Natural killer cell (primary cell): ENCODE data around the gene METTL8. TPM values are rescaled to one million over a fixed set of nuclear protein-coding genes. Genes with fewer than 3 reads are reported as not detected.

ENCODE experiments used
- ATAC-seq, 3 donors: fragments of 150-1000 bp in 2 of 3; fragments of 200-7000 bp in 1 of 3; cut with Tn5 transposase; 1 replicate in 1 of 3; 2 replicates in 2 of 3; pipeline ENCODE4 v1.10.0; 2021; ENCODE audit warnings: mild to moderate bottlenecking in 2 of 3, moderate library complexity in 2 of 3
- DNase-seq, 2 donors: peaks; one replicate each; pipeline versions ENCODE4 v3.0.0 to v3.0.0-alpha.2; 2013 to 2021; ENCODE audit warnings: mixed read lengths in 1 of 2
- H3K27ac ChIP-seq: one replicate; pipeline ENCODE4 v1.5.1; 2013; ENCODE audit warnings: mild to moderate bottlenecking, low read length
- H3K27me3 ChIP-seq: one replicate; pipeline ENCODE4 v1.6.1; 2013; ENCODE audit warnings: low read length; ENCODE audit not compliant: control insufficient read depth, insufficient read depth
- H3K36me3 ChIP-seq: one replicate; pipeline ENCODE4 v1.6.1; 2013; ENCODE audit warnings: low read length; ENCODE audit not compliant: control insufficient read depth, insufficient read depth
- H3K4me1 ChIP-seq: one replicate; pipeline ENCODE4 v1.6.1; 2013; ENCODE audit warnings: low read length; ENCODE audit not compliant: control insufficient read depth, insufficient read depth
- H3K4me3 ChIP-seq: one replicate; pipeline ENCODE4 v1.5.1; 2013; ENCODE audit warnings: low read length
- H3K9me3 ChIP-seq: one replicate; pipeline ENCODE4 v1.6.1; 2013; ENCODE audit warnings: low read length; ENCODE audit not compliant: control insufficient read depth, insufficient read depth
- H3K27ac Mint-ChIP-seq, 2 donors: one replicate each; pipeline ENCODE4 v1.8.0; 2022; ENCODE audit warnings: mild to moderate bottlenecking in 2 of 2, mixed read lengths in 2 of 2, moderate library complexity in 1 of 2
- H3K27me3 Mint-ChIP-seq, 2 donors: one replicate each; pipeline ENCODE4 v1.8.0; 2022; ENCODE audit warnings: low read depth in 2 of 2, mixed read lengths in 2 of 2
- H3K36me3 Mint-ChIP-seq: one replicate; pipeline ENCODE4 v1.8.0; 2022; ENCODE audit warnings: mixed read lengths
- H3K4me1 Mint-ChIP-seq, 2 donors: one replicate each; pipeline ENCODE4 v1.8.0; 2022; ENCODE audit warnings: mixed read lengths in 2 of 2
- H3K4me3 Mint-ChIP-seq: one replicate; pipeline ENCODE4 v1.8.0; 2022; ENCODE audit warnings: mild to moderate bottlenecking, moderate library complexity, mixed read lengths
- H3K9me3 Mint-ChIP-seq, 2 donors: one replicate each; pipeline ENCODE4 v1.8.0; 2022; ENCODE audit warnings: mixed read lengths in 2 of 2
- CTCF ChIP-seq: fragments of 200-600 bp; IDR thresholded peaks from one replicate; pipeline ENCODE4 v1.8.0; 2022; ENCODE audit warnings: antibody characterized with exemption
- WGBS: methylation state at CpG from one replicate; pipeline ENCODE4 v1.1.7; 2013; ENCODE audit warnings: missing lambda C conversion rate; ENCODE audit not compliant: insufficient coverage; 5-methylcytosine and 5-hydroxymethylcytosine counted together
- intact Hi-C: fragments of 100-400 bp; cut with micrococcal nuclease; formaldehyde crosslinking; loops from one replicate; pipeline ENCODE4 v1.14.2; 2022
- total RNA-seq, 4 donors: library from RNA; stranded (reverse); fragments of 120-200 nt in 1 of 4; gene quantifications; one replicate each; pipeline versions ENCODE4 v1.2.3 to v1.2.4, GENCODE V29; 2013 to 2022

Gene METTL8
- total RNA-seq, 3 donors from 2014 or later (not counting 1 experiment from before 2014, with no cell fraction given), result 14.3 to 16.7 (median 15.2) TPM

GRCh38 chr2:171367692-171368091, 66.1 kb downstream of the METTL8 start:
- TF ChIP-seq CTCF, result no peak
- Mint-ChIP-seq H3K4me3 (no peak overlapping the region), H3K9me3 (peaks cover 3 to 16% of the 10 kb centered on the region in 2 donors), H3K27ac (no peak overlapping the region), H3K36me3 (peaks cover 19% of the 10 kb centered on the region), H3K27me3 (no peaks in the 10 kb centered on the region), H3K4me1 (no peaks in the 10 kb centered on the region)
- H3K4me3 ChIP-seq, result no peak overlapping the region
- DNase-seq, result no peak
- H3K9me3 ChIP-seq, result peaks cover 4% of the 10 kb centered on the region
- H3K36me3 ChIP-seq, result no peaks in the 10 kb centered on the region
- H3K27me3 ChIP-seq, result no peaks in the 10 kb centered on the region
- H3K27ac ChIP-seq, result no peak overlapping the region
- WGBS, result 80% methylated on average over 2 of the region's 2 CpGs
- H3K4me1 ChIP-seq, result no peaks in the 10 kb centered on the region
- intact Hi-C loops, result no loop called here
- ATAC-seq, result no peak

GRCh38 chr2:171365778-171366177, 68.0 kb downstream of the METTL8 start:
- H3K9me3 Mint-ChIP-seq, result peaks cover 3 to 16% of the 10 kb centered on the region in 2 donors
- no peak overlapping the region for H3K27ac Mint-ChIP-seq
- Histone ChIP-seq H3K4me1 (no peaks in the 10 kb centered on the region), H3K9me3 (peaks cover 4% of the 10 kb centered on the region), H3K27me3 (no peaks in the 10 kb centered on the region), H3K36me3 (no peaks in the 10 kb centered on the region), H3K27ac (no peak overlapping the region), H3K4me3 (no peak overlapping the region)
- peaks cover 19% of the 10 kb centered on the region for H3K36me3 Mint-ChIP-seq
- H3K4me3 Mint-ChIP-seq, result no peak overlapping the region
- 93% methylated on average over 1 of the region's 1 CpG for WGBS
- DNase-seq (no peak), ATAC-seq (no peak)
- peaks cover 0 to 5% of the 10 kb centered on the region in 2 donors for H3K4me1 Mint-ChIP-seq
- no peak for TF ChIP-seq CTCF
- intact Hi-C loops, result no loop called here
- no peaks in the 10 kb centered on the region for H3K27me3 Mint-ChIP-seq

DNA sequence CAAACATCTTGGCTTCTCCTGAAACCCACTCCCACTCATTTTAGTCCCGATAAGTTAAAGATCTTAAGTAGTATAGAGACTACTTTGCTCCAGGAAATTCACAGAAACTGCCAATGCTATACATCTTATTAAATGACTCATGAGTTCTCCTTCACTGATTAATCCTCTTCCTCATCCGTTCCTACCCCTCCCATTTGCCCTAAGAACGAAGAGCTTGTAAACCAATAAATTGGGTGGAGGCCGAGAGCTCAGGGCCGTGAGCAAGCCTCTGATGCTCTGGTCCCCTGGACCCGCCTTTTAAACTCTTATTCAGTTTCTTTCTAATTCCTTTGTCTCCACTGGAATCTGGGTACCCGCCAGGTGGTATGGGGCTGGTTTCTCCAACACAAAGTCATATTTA, 68.6 kb downstream of the METTL8 start:
- ATAC-seq (no peak), DNase-seq (no peak)
- Mint-ChIP-seq H3K27me3 (no peaks in the 10 kb centered on the region), H3K4me1 (peaks cover 0 to 5% of the 10 kb centered on the region in 2 donors), H3K27ac (no peak overlapping the region), H3K4me3 (no peak overlapping the region), H3K36me3 (peaks cover 19% of the 10 kb centered on the region), H3K9me3 (peaks cover 3 to 16% of the 10 kb centered on the region in 2 donors)
- Histone ChIP-seq H3K9me3 (peaks cover 4% of the 10 kb centered on the region), H3K36me3 (no peaks in the 10 kb centered on the region), H3K27me3 (no peaks in the 10 kb centered on the region), H3K4me1 (no peaks in the 10 kb centered on the region), H3K4me3 (no peak overlapping the region), H3K27ac (no peak overlapping the region)
- WGBS, result 98% methylated on average over 6 of the region's 7 CpGs
- TF ChIP-seq CTCF, result no peak
- intact Hi-C loops, result no loop called here

DNA sequence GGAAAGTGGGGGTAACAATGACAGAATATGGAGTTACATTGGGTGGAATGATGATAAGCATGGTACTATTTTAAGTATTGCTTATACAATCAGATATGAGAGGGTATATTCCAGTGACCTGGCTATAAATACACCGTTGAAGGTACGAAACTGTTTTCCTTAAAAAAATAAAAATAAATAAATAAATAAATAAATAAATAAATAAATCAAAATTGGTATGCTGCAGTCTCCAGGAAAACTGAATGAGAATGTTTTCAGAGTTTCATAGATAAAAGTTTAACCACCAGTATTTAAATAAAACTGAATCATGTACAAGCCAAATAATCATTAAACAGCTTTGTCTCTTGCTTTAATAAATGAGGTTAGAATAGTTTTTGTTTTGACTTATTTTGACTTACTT, 71.4 kb downstream of the METTL8 start:
- Histone ChIP-seq H3K27ac (no peak overlapping the region), H3K9me3 (peaks cover 4% of the 10 kb centered on the region), H3K27me3 (no peaks in the 10 kb centered on the region), H3K36me3 (no peaks in the 10 kb centered on the region), H3K4me3 (no peak overlapping the region), H3K4me1 (no peaks in the 10 kb centered on the region)
- WGBS, result no CpG with 5 or more reads among the region's 2 CpGs
- Mint-ChIP-seq H3K36me3 (peaks cover 28% of the 10 kb centered on the region), H3K4me3 (no peak overlapping the region), H3K27ac (no peak overlapping the region), H3K4me1 (peaks cover 5% of the 10 kb centered on the region in 2 donors), H3K27me3 (no peaks in the 10 kb centered on the region), H3K9me3 (peaks cover 3 to 16% of the 10 kb centered on the region in 2 donors)
- ATAC-seq (no peak), DNase-seq (no peak)
- TF ChIP-seq CTCF, result no peak
- intact Hi-C loops, result no loop called here
